GM08714 (cell line): ENCODE results near the gene CALML5.

Experiments
- H3K4me3 ChIP-seq: fragments of 200-500 bp; sonication (Bioruptor generic); 2 replicates; pipeline ENCODE4 v1.5.1; 2014; ENCODE audit warnings: mild to moderate bottlenecking, low read length, inconsistent platforms
- ZNF274 ChIP-seq: IDR thresholded peaks from 2 replicates; pipeline ENCODE4 v1.6.1; 2012; ENCODE audit warnings: mild to moderate bottlenecking, low read depth, low read length

CALML5 gene

GRCh38 chr10:5467207-5467535, 32.2 kb downstream of the CALML5 start:
- no peak for TF ChIP-seq ZNF274
- H3K4me3 ChIP-seq = no peak overlapping the region

- no peak for TF ChIP-seq ZNF274
- H3K4me3 ChIP-seq = no peak overlapping the region
Observed at GRCh38 chr10:5466451-5467206, 32.7 kb downstream of the CALML5 start.

GRCh38 chr10:5465976-5466450, 33.4 kb downstream of the CALML5 start:
- TF ChIP-seq ZNF274 = no peak
- H3K4me3 ChIP-seq = no peak overlapping the region

- no peak overlapping the region for H3K4me3 ChIP-seq
- TF ChIP-seq ZNF274 = no peak
Observed at GRCh38 chr10:5464546-5464945, 34.8 kb downstream of the CALML5 start.

- H3K4me3 ChIP-seq = no peak overlapping the region
- no peak for TF ChIP-seq ZNF274
Observed at GRCh38 chr10:5462841-5463293, 36.5 kb downstream of the CALML5 start.

- no peak overlapping the region for H3K4me3 ChIP-seq
- no peak for TF ChIP-seq ZNF274
Observed at GRCh38 chr10:5461914-5462840, 37.2 kb downstream of the CALML5 start.

- no peak overlapping the region for H3K4me3 ChIP-seq
Observed at GRCh38 chr10:5461203-5461588, 38.2 kb downstream of the CALML5 start.

GRCh38 chr10:5460468-5461202, 38.7 kb downstream of the CALML5 start:
- no peak for TF ChIP-seq ZNF274
- no peak overlapping the region for H3K4me3 ChIP-seq

More at GRCh38 chr10:5461203-5461588, 38.2 kb downstream of the CALML5 start:
- no peak for TF ChIP-seq ZNF274

- no peak for TF ChIP-seq ZNF274
- no peak overlapping the region for H3K4me3 ChIP-seq
Observed at GRCh38 chr10:5458949-5459747, 40.2 kb downstream of the CALML5 start.

GRCh38 chr10:5458425-5458824, 40.9 kb downstream of the CALML5 start:
- TF ChIP-seq ZNF274 = no peak
- no peak overlapping the region for H3K4me3 ChIP-seq

- H3K4me3 ChIP-seq = no peak overlapping the region
- TF ChIP-seq ZNF274 = no peak
Observed at GRCh38 chr10:5457741-5458140, 41.6 kb downstream of the CALML5 start.

GRCh38 chr10:5456563-5456962, 42.8 kb downstream of the CALML5 start:
- no peak for TF ChIP-seq ZNF274
- H3K4me3 ChIP-seq = no peak overlapping the region

GRCh38 chr10:5453749-5454489, 45.5 kb downstream of the CALML5 start:
- no peak for TF ChIP-seq ZNF274
- H3K4me3 ChIP-seq = no peak overlapping the region
